ENCODE measurements around the gene UBAP1L. TPM values are rescaled to one million over a fixed set of nuclear protein-coding genes. Genes with fewer than 3 reads are reported as not detected.

Gene UBAP1L
- total RNA-seq, 1 experiment from 2014 or later = 1.7 TPM

GRCh38 chr15:65059931-65060596, 54.9 kb downstream of the UBAP1L start:
- ATAC-seq (no peak), DNase-seq (ENCODE audit: low read depth, low spot score) (no peak)
- Histone ChIP-seq H3K36me3 (ENCODE audit: control insufficient read depth, insufficient read depth, low read length) (no peaks in the 10 kb centered on the region), H3K4me3 (ENCODE audit: low read depth in 2 of 2, low read length in 2 of 2) (no peak overlapping the region), H3K4me1 (ENCODE audit: control insufficient read depth, insufficient read depth, low read length) (0 out of 2 replicates have a peak, but pooled peaks cover 5% of the 10 kb centered on the region), H3K27me3 (ENCODE audit: control insufficient read depth, insufficient read depth, low read length) (no peaks in the 10 kb centered on the region), H3K9me3 (ENCODE audit: control insufficient read depth, insufficient read depth, low read depth, low read length) (no peaks in the 10 kb centered on the region), H3K27ac (ENCODE audit: low read length) (no peak overlapping the region)
- ChIA-PET POLR2A (no interaction called here), CTCF (interaction anchor here (0.6 kb wide), 1 partner anchor 10 kb away, joined by 5 read pairs; no protein-coding TSS in a partner anchor)
- in situ Hi-C loops (cut with HindIII; ENCODE audit: low pct_unique_long_range_greater_than_20kb, low sequenced_read_pairs) (no loop called here), intact Hi-C loops (cut with micrococcal nuclease; ENCODE audit: unreplicated experiment) (no loop called here)
- TF ChIP-seq SIN3A (IDR thresholded peaks at IDR 0.05; ENCODE audit: borderline replicate concordance, insufficient read depth, low read depth, low read length) = no peak
- TF ChIP-seq REST (IDR thresholded peaks at IDR 0.05; ENCODE audit: insufficient read depth in 1 of 2, low read depth in 2 of 2, low read length in 1 of 2) = no peak
- TF ChIP-seq POLR2AphosphoS5 (IDR thresholded peaks at IDR 0.05; ENCODE audit: low read depth, low read length) = no peak
- TF ChIP-seq TCF7L2 (IDR thresholded peaks at IDR 0.05; ENCODE audit: low read depth, low read length) = no peak
- no peak for TF ChIP-seq CTCF (IDR thresholded peaks at IDR 0.05)
- no TSS peak for BruUV-seq (replicated peaks)

GRCh38 chr15:65059369-65059750, 55.6 kb downstream of the UBAP1L start:
- in situ Hi-C loops (cut with HindIII; ENCODE audit: low pct_unique_long_range_greater_than_20kb, low sequenced_read_pairs) (no loop called here), intact Hi-C loops (cut with micrococcal nuclease; ENCODE audit: unreplicated experiment) (no loop called here)
- Histone ChIP-seq H3K9me3 (ENCODE audit: control insufficient read depth, insufficient read depth, low read depth, low read length) (no peaks in the 10 kb centered on the region), H3K27ac (ENCODE audit: low read length) (no peak overlapping the region), H3K4me1 (ENCODE audit: control insufficient read depth, insufficient read depth, low read length) (0 out of 2 replicates have a peak, but pooled peaks cover 5% of the 10 kb centered on the region), H3K4me3 (ENCODE audit: low read depth in 2 of 2, low read length in 2 of 2) (no peak overlapping the region), H3K36me3 (ENCODE audit: control insufficient read depth, insufficient read depth, low read length) (no peaks in the 10 kb centered on the region), H3K27me3 (ENCODE audit: control insufficient read depth, insufficient read depth, low read length) (no peaks in the 10 kb centered on the region)
- CTCF ChIA-PET = interaction anchor here (0.6 kb wide), 1 partner anchor 9 kb away, joined by 5 read pairs; no protein-coding TSS in a partner anchor
- POLR2A ChIA-PET = no interaction called here
- no TSS peak for BruUV-seq (replicated peaks)
- TF ChIP-seq CTCF (IDR thresholded peaks at IDR 0.05) = no peak
- no peak for TF ChIP-seq POLR2AphosphoS5 (IDR thresholded peaks at IDR 0.05; ENCODE audit: low read depth, low read length)
- no peak for TF ChIP-seq TCF7L2 (IDR thresholded peaks at IDR 0.05; ENCODE audit: low read depth, low read length)
- TF ChIP-seq SIN3A (IDR thresholded peaks at IDR 0.05; ENCODE audit: borderline replicate concordance, insufficient read depth, low read depth, low read length) = no peak
- no peak for TF ChIP-seq REST (IDR thresholded peaks at IDR 0.05; ENCODE audit: insufficient read depth in 1 of 2, low read depth in 2 of 2, low read length in 1 of 2)
- no peak for ATAC-seq
- DNase-seq (ENCODE audit: low read depth, low spot score) = no peak

Data from Panc1 (cell line).